Stimulated activated effector memory CD8-positive, alpha-beta T cell treated with anti-CD3 and anti-CD28 coated beads, Interleukin-12 subunit alpha, Interleukin-12 subunit beta, amount 100 ng/mL, for 72 hours (primary cell): ENCODE data around the gene DCTPP1.
"Not testable (repeated sequence)": the region's sequence is repeated elsewhere in the genome, so short reads cannot be mapped to it uniquely, and the experiment has no call there.

Source experiments
- ATAC-seq: fragments of 150-1000 bp; cut with Tn5 transposase; 2 replicates; pipeline ENCODE4 v1.10.0; 2021
- DNase-seq, 2 donors: peaks; one replicate each; pipeline ENCODE4 v3.0.0; 2021 to 2022; ENCODE audit warnings: low spot score in 2 of 2
- H3K27ac Mint-ChIP-seq: one replicate; pipeline ENCODE4 v1.8.0; 2022; ENCODE audit warnings: mild to moderate bottlenecking, mixed read lengths
- H3K36me3 Mint-ChIP-seq: one replicate; pipeline ENCODE4 v1.8.0; 2022; ENCODE audit warnings: mild to moderate bottlenecking, mixed read lengths
- H3K4me1 Mint-ChIP-seq: one replicate; pipeline ENCODE4 v1.8.0; 2022; ENCODE audit warnings: mixed read lengths
- H3K4me3 Mint-ChIP-seq: one replicate; pipeline ENCODE4 v1.8.0; 2022; ENCODE audit warnings: mild to moderate bottlenecking, mixed read lengths
- H3K9me3 Mint-ChIP-seq: one replicate; pipeline ENCODE4 v1.8.0; 2022; ENCODE audit warnings: mixed read lengths

The DCTPP1 gene

DNA sequence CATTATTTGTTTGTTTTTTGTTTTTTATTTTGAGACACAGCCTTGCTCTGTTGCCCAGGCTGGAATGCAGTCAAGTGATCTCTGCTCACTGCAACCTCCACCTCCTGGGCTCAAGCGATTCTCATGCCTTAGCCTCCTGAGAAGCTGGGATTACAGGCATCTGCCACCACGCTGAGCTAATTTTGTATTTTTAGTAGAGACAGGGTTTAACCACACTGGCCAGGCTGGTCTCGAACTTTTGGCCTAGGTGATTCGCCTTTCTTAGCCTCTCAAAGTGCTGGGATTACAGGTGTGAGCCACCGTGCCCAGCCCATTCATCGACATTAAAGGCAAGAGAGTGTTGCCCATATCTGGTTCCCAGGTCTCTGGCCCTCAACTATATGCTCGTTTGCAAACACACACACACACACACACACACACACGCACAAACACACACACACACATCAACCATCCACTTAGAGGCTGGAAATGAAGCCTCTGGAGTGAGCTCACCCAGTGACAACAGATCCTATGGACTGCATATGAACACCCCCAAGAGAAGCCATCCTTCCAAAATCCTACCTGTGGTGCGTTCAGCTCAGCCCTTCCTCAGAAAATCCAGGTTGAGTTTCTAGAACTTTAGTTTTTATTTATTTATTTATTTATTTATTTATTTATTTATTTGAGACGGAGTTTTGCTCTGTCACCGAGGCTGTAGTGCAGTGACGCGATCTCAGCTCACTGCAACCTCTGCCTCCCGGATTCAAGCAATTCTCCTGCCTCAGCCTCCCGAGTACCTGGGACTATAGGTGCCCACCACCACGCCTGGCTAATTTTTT, 28.1 kb upstream of the DCTPP1 start:
- H3K4me3 Mint-ChIP-seq = peak overlapping the region; percentile 64
- H3K36me3 Mint-ChIP-seq = peaks cover 10% of the 10 kb centered on the region
- no peak for ATAC-seq
- H3K27ac Mint-ChIP-seq = peak overlapping the region; percentile 95
- H3K9me3 Mint-ChIP-seq = no peaks in the 10 kb centered on the region
- H3K4me1 Mint-ChIP-seq = peaks cover 71% of the 10 kb centered on the region
- no peak for DNase-seq

DNA sequence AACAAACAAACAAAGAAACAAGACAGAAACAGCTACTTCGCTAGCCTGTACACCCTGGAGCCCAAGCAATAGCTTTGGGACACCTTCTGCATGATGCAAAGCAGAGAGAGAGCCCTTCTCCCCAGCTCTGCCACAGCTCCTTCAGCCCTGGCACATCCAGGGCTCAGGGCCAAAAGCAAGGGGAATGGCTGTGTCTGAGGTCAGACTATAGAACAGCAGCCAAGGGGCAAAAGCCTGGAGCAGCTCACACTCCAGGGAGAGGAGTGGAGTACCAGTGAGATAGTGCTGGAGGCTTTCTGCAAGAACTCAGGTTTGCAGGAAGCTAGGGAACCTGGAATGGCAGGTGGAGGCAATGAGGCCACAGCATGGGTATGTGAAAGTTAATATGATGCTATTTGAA, 27.4 kb upstream of the DCTPP1 start:
- Mint-ChIP-seq H3K27ac (peak overlapping the region; percentile 87), H3K4me1 (peaks cover 78% of the 10 kb centered on the region), H3K36me3 (peaks cover 10% of the 10 kb centered on the region), H3K9me3 (no peaks in the 10 kb centered on the region), H3K4me3 (peak overlapping the region; percentile 64)
- DNase-seq (no peak), ATAC-seq (no peak)

DNA sequence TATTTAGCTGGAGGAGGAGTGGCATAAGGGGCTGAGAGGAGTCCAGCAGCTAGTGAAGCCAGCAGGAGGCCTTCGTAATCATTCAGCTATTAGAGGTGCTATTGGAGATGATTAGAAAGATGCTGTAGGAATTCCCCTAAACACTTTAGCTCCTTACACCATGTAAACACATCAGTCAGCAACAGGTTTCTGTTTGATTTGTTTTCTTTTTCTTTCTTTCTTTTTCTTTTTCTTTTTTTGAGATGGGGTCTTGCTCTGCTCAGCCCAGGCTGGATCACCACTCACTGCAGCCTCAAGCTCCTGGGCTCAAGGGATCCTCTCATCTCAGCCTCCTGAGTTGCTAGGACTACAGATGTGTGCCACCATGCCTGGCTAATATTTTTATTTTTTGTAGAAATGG, 26.5 kb upstream of the DCTPP1 start:
- H3K4me3 Mint-ChIP-seq = peak overlapping the region; percentile 64
- H3K27ac Mint-ChIP-seq = peak overlapping the region; percentile 87
- no peaks in the 10 kb centered on the region for H3K9me3 Mint-ChIP-seq
- H3K36me3 Mint-ChIP-seq = peaks cover 10% of the 10 kb centered on the region
- no peak for DNase-seq
- peaks cover 75% of the 10 kb centered on the region for H3K4me1 Mint-ChIP-seq
- ATAC-seq = peak; percentile 40

DNA sequence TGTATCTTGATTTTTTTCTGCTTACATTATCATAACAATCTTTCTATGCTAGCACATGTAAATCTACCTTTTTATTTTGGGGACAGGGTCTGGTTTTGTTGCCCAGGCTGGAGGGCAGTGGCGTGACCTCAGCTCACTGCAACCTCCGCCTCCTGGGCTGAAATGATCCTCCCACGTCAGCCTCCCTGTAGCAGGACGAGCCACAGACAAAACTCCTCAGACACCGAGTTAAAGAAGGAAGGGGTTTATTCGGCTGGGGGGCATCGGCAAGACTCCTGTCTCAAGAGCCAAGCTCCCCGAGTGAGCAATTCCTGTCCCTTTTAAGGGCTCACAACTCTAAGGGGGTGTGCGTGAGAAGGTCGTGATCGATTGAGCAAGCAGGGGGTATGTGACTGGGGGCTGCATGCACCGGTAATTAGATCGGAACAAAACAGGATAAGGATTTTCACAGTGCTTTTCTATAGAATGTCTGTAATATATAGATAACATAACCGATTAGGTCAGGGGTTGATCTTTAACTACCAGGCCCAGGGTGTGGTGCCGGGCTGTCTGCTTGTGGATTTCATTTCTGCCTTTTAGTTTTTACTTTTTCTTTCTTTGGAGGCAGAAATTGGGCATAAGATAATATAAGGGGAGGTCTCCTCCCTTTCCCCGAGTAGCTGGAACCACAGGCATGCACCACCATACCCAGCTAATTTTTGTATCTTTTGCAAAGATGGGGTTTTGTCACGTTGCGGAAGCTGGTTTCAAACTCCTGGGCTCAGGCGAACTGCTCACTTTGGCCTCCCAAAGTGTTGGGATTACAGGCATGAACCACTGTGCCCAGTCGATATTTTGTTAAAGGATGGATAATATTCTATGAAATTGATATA, 23.1 kb upstream of the DCTPP1 start:
- not testable (repeated sequence) for DNase-seq, ATAC-seq, H3K9me3 Mint-ChIP-seq, H3K4me3 Mint-ChIP-seq, H3K36me3 Mint-ChIP-seq
- Mint-ChIP-seq H3K4me1 (peaks cover 64% of the 10 kb centered on the region), H3K27ac (peak overlapping the region; percentile 34)

DNA sequence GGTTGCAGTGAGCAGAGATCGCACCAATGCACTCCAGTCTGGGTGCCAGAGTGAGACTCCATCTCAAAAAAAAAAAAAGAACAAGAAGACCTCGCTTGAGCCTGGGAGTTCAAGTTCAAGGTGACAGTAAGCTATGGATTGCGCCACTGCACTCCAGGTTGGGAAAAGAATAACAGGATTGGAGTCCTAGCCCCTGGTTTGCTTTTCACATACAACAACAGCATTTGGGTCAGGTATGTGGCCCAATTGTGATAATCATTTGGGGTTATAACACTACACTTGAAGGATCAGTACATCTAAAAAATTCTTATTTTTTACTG, 19.2 kb upstream of the DCTPP1 start:
- Mint-ChIP-seq H3K9me3 (no peaks in the 10 kb centered on the region), H3K36me3 (peaks cover 19% of the 10 kb centered on the region), H3K4me3 (no peak overlapping the region), H3K27ac (no peak overlapping the region), H3K4me1 (peaks cover 49% of the 10 kb centered on the region)
- no peak for DNase-seq
- no peak for ATAC-seq

DNA sequence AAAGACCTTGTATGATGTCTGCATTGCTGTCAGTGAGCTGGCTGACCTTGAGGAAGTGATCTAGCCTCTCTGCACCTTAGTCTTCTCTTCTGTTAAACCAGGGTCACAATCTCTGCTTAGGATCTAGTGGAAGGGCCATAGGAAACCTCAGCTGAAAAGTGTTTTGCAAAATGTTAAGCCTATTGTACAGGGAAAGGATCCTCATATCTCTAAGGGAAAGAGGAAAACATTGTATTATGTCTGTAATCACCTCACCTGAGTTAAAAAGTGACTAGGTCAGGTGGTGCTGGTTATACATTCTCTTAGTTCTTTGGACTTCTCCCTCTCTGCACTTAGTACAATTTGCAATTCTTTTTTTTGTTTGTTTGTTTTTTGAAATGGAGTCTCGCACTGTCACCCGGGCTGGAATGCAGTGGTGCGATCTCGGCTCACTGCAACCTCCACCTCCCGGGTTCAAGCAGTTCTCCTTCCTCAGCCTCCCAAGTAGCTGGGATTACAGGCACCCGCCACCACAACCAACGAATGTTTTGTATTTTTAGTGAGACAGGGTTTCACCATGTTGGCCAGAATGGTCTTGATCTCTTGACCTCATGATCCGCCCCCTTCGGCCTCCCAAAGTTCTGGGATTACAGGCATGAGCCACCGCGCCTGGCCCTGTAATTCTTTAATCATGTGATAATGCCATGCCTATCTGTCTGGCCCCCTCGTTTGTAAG, 17.8 kb upstream of the DCTPP1 start:
- H3K9me3 Mint-ChIP-seq = no peaks in the 10 kb centered on the region
- H3K4me1 Mint-ChIP-seq = peaks cover 55% of the 10 kb centered on the region
- no peak overlapping the region for H3K27ac Mint-ChIP-seq
- DNase-seq (no peak), ATAC-seq (no peak)
- H3K36me3 Mint-ChIP-seq = peaks cover 31% of the 10 kb centered on the region
- H3K4me3 Mint-ChIP-seq = no peak overlapping the region

DNA sequence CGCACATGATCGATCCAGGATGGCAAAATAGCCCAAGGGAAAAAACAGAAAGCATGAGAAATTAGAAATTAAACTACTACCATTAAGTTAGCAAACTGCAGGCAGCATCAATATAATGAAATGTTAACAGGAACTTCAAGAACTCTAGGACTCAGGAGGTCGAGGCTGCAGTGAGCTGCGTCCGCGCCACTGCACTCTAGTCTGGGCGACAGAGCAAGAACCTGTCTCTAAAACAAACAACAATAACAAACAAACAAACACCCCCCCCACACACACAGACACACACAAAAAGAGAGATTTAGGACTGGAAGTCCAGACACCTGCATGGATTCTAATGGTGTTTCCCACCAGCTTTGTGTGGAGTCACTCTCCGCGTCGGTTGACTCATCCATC, 16.4 kb upstream of the DCTPP1 start:
- H3K36me3 Mint-ChIP-seq = peaks cover 31% of the 10 kb centered on the region
- no peaks in the 10 kb centered on the region for H3K9me3 Mint-ChIP-seq
- peaks cover 47% of the 10 kb centered on the region for H3K4me1 Mint-ChIP-seq
- no peak for DNase-seq
- peak overlapping the region; percentile 81 for H3K4me3 Mint-ChIP-seq
- H3K27ac Mint-ChIP-seq = peak overlapping the region; percentile 91
- ATAC-seq = no peak

DNA sequence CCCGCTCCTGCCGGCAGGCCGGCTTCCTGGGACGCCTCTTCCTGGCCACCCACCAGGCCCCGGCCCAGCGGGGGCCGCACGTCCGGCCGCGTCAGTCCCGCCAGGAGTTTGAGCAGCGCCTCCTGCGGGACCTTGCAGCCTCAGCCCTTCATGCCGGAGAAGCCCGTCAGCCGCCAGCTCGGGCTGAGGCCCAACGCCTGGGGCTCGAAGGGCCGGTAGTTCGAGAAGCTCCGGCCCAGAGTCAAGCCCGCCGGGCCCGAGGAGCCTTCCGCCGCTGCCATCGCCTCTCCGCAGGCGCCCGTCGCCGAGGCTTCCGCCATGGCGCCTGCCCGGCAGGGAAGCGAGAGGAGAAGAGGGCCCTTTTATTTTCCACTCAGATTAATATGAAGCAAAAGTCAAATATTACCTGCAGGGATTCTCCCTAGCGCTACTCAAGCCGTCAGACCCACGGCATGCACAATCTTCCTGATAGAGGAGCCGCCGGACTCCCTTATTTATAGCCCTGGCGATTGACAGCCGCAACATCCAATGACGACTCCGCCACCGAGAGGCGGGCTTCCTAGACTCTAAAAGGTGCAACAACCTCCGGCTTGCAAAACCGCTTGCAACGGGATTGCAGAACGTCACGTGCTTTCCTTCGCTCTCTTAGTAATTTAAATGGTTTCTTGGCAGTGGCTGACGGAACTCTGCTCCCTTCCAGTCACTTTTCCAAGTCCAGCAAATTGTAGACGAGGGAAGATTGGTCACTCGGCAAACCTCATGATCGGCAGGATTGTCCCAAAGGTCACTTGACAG, 15.8 kb upstream of the DCTPP1 start, which contains the start of gene SEPHS2:
TSS of gene SEPHS2 (minus strand) at position 467 of the 795 bp plus-strand sequence. CDS start at position 320, 147 bp downstream.
- Mint-ChIP-seq H3K4me3 (peak within 1 kb of the TSS; percentile 81), H3K27ac (peak within 1 kb of the TSS; percentile 91), H3K4me1 (peaks cover 41% of the 10 kb centered on the region), H3K9me3 (no peaks in the 10 kb centered on the region), H3K36me3 (peaks cover 31% of the 10 kb centered on the region)
- DNase-seq = peak; percentile 93 to 99
- ATAC-seq = peak; percentile 96

DNA sequence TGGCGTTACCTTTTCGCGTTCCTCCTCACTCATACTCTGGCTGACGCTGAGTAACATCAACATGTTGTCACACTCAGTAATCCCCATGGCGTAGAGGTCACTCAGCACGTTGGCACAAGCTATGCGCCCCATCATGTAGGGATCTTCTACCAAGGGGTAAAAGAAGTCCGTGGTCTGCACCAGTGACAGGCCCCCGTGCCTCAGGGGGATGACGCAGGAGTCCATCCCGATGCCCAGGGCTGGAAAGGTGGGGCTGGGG, 15.2 kb upstream of the DCTPP1 start:
- Mint-ChIP-seq H3K4me3 (peak overlapping the region; percentile 81), H3K9me3 (no peaks in the 10 kb centered on the region), H3K27ac (peak overlapping the region; percentile 91), H3K4me1 (peaks cover 36% of the 10 kb centered on the region), H3K36me3 (peaks cover 31% of the 10 kb centered on the region)
- peak; percentile 52 for ATAC-seq
- no peak for DNase-seq

DNA sequence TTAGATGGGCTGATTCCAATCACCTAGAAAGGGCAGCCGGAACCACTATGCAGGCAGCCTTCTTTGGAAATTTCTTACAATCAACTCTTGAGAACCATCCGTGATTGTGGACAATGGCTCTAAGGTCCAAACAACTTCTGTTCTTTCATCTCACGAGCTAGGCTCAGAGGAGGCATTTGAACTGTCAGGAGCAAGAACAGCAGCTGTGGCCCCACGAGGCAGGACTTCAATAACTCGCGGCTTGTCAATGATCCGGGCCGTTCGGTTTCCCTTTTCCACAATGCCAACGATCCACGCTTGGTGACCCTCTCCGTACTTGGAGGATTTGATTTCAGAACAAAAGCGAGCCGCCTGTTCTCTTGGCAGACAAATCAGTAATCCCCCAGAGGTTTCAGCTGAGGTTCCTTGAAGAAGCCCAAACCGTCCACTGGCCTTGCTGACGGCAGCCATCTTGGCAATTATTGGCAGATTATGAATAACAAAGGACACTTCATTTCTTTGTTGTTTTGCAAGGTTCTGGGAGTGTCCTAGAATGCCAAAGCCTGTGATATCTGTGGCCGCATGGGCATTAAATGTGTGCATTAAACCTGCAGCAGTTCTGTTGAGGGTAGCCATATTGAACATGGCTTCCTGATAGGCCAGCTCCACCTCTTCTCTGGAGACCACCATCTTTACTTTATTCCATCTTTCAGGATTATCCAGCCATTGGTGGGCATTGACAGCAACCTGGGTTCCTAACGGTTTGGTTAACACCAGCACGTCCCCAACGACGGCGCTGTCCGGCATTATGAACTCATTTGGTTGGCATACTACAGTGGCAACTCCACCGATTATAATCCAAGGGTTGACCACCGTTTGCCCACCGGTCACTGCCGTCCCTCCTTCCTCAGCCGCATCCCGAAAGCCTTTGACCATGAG, 14.7 kb upstream of the DCTPP1 start:
- no peak for ATAC-seq
- Mint-ChIP-seq H3K4me1 (peaks cover 36% of the 10 kb centered on the region), H3K36me3 (peaks cover 31% of the 10 kb centered on the region), H3K27ac (peak overlapping the region; percentile 91), H3K9me3 (no peaks in the 10 kb centered on the region), H3K4me3 (peak overlapping the region; percentile 81)
- DNase-seq = no peak

DNA sequence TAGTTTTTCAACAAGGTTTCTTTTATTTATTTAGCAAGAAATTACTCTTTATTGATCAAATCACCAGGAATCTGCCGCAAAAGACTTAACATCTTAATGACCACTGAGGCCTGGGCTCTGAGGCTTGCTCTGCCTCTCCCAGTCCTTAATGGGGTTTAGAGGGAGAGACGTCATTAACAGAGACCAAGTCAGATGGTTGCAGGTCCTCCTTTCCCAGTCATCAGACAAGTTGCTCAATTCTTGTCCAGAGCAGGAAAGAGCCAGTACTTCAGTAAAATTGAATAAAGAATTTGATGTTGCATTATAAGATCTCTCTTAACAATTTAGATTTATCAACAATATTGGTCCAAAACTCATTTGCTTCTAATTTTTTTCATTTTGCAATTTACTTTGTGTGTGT, 13.8 kb upstream of the DCTPP1 start:
- Mint-ChIP-seq H3K4me1 (peaks cover 36% of the 10 kb centered on the region), H3K4me3 (peak overlapping the region; percentile 81), H3K36me3 (peaks cover 31% of the 10 kb centered on the region), H3K9me3 (no peaks in the 10 kb centered on the region), H3K27ac (no peak overlapping the region)
- DNase-seq = no peak
- no peak for ATAC-seq

DNA sequence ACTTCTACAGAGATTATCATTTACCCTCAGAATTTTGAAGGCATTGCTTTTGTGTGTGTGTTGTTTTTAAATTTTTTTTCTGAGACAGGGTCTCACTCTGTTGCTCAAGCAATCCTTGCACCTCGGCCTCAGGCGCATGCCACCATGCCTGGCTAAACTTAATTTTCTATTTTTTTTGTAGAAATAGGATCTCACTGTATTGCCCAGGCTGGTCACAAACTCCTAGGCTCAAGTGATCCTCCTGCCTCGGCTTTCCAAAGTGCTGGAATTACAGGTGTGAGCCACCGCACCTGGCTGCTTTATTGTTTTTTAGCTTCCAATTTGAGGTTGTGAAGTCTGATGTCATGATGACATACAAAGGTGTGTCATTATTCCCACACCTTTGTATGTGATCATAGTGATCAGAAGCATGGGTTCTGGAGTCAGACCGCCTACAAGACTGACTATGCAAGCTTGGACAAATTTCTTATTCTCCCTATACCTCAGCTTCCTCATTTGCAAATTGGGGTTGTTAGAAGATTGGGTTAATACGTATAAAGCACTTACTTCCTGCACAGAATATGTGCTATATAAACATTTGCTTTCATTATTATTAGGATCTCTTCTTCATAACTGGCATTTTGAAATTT, 10.0 kb upstream of the DCTPP1 start:
- Mint-ChIP-seq H3K9me3 (no peaks in the 10 kb centered on the region), H3K4me3 (no peak overlapping the region), H3K27ac (peak overlapping the region; percentile 41), H3K36me3 (peaks cover 28% of the 10 kb centered on the region), H3K4me1 (peaks cover 40% of the 10 kb centered on the region)
- DNase-seq (no peak), ATAC-seq (no peak)

DNA sequence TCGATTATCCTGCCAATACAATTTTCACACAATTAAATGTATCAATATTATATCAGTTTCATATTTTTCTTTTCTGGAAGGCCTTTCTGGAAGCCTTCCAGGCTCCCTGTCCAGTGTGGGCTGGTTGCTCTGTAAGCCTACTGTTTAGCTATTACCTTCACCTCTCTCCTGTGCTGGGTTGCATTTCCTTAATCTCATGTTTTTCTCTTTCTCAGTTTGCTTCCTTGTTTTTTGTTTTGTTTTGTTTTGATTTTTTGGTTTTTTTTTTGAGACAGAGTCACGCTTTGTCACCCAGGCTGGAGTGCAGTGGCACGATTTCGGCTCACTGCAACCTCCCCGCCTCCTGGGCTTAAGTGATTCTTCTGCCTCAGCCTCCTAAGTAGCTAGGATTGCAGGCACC, 9.0 kb upstream of the DCTPP1 start:
- no peak for DNase-seq
- no peak for ATAC-seq
- peaks cover 23% of the 10 kb centered on the region for H3K36me3 Mint-ChIP-seq
- H3K27ac Mint-ChIP-seq = peak overlapping the region; percentile 41
- H3K4me3 Mint-ChIP-seq = no peak overlapping the region
- H3K9me3 Mint-ChIP-seq = no peaks in the 10 kb centered on the region
- H3K4me1 Mint-ChIP-seq = peaks cover 40% of the 10 kb centered on the region
